ENCODE measurements around the gene PGAP2.

GRCh38 chr11:3857628-3858027, 49.3 kb downstream of the PGAP2 start:
- TF ChIP-seq EZH2phosphoT487 (IDR thresholded peaks at IDR 0.05; ENCODE audit: unreplicated experiment): no peak
- no peak for TF ChIP-seq CTCF (conservative IDR thresholded peaks at IDR 0.05; ENCODE audit: low read depth in 2 of 2)
- no peak for TF ChIP-seq JUNB (IDR thresholded peaks at IDR 0.05; ENCODE audit: unreplicated experiment)
- TF ChIP-seq REST (IDR thresholded peaks at IDR 0.05; ENCODE audit: unreplicated experiment): no peak
- TF ChIP-seq CREB1 (CRISPR knock-in tag; IDR thresholded peaks at IDR 0.05; ENCODE audit: low read depth): no peak
- TF ChIP-seq EZH2 (IDR thresholded peaks at IDR 0.05; ENCODE audit: low read depth, unreplicated experiment): no peak
- no peak for TF ChIP-seq ZNF331 (CRISPR knock-in tag; IDR thresholded peaks at IDR 0.05; ENCODE audit: low read depth)
- no peak for TF ChIP-seq POLR2AphosphoS5 (IDR thresholded peaks at IDR 0.05; ENCODE audit: low read depth)
- no peak for TF ChIP-seq ZNF114 (CRISPR knock-in tag; IDR thresholded peaks at IDR 0.05)
- TF ChIP-seq NANOG (IDR thresholded peaks at IDR 0.05; ENCODE audit: borderline replicate concordance): no peak
- TF ChIP-seq ZNF462 (CRISPR knock-in tag; IDR thresholded peaks at IDR 0.05): no peak
- no peak for TF ChIP-seq ETS1 (IDR thresholded peaks at IDR 0.05)
